GM23338 (cell line): ENCODE data around the gene AXIN2. TPM values are rescaled to one million over a fixed set of nuclear protein-coding genes. Genes with fewer than 3 reads are reported as not detected.

Experiments used
- ATAC-seq: fragments of 200-7000 bp; cut with Tn5 transposase; 3 replicates; pipeline ENCODE4 v1.9.1; 2020
- DNase-seq: peaks from one replicate; pipeline ENCODE4 v3.0.0-alpha.2; 2015; ENCODE audit warnings: low spot score
- H2AFZ ChIP-seq: fragments of 200-600 bp; sonication (generic); 2 replicates; pipeline ENCODE4 v1.8.0; 2016; ENCODE audit warnings: antibody characterized with exemption, mild to moderate bottlenecking, moderate library complexity
- H3F3A ChIP-seq: fragments of 200-600 bp; sonication (generic); replicated peaks from 2 replicates; pipeline ENCODE4 v1.8.0; 2017; ENCODE audit warnings: antibody characterized with exemption, mixed run types, low read depth
- H3K27ac ChIP-seq: fragments of 200-600 bp; sonication (generic); 2 replicates; pipeline ENCODE4 v1.6.1; 2016; ENCODE audit warnings: low read depth
- H3K27me3 ChIP-seq: fragments of 200-600 bp; sonication (generic); 2 replicates; pipeline ENCODE4 v1.8.0; 2016; ENCODE audit warnings: mild to moderate bottlenecking, mixed run types, moderate library complexity; ENCODE audit not compliant: insufficient read depth
- H3K36me3 ChIP-seq: fragments of 200-600 bp; sonication (generic); 2 replicates; pipeline ENCODE4 v1.8.0; 2016; ENCODE audit warnings: mild to moderate bottlenecking; ENCODE audit not compliant: insufficient read depth
- H3K4me1 ChIP-seq: fragments of 200-600 bp; sonication (generic); 2 replicates; pipeline ENCODE4 v1.8.0; 2016; ENCODE audit warnings: mild to moderate bottlenecking, moderate library complexity; ENCODE audit not compliant: insufficient read depth
- H3K4me2 ChIP-seq: fragments of 200-600 bp; sonication (generic); 2 replicates; pipeline ENCODE4 v1.7.1; 2017; ENCODE audit warnings: mixed run types
- H3K4me3 ChIP-seq: fragments of 200-600 bp; sonication (generic); 2 replicates; pipeline ENCODE4 v1.6.1; 2016; ENCODE audit warnings: mixed run types
- H3K79me2 ChIP-seq: fragments of 200-600 bp; sonication (generic); replicated peaks from 2 replicates; pipeline ENCODE4 v1.8.0; 2017; ENCODE audit warnings: mild to moderate bottlenecking; ENCODE audit not compliant: insufficient read depth
- H3K9me2 ChIP-seq: fragments of 200-600 bp; sonication (generic); 2 replicates; pipeline ENCODE4 v1.8.0; 2017; ENCODE audit not compliant: insufficient read depth
- H4K20me1 ChIP-seq: fragments of 200-600 bp; sonication (generic); replicated peaks from 2 replicates; pipeline ENCODE4 v1.8.0; 2017; ENCODE audit warnings: mild to moderate bottlenecking; ENCODE audit not compliant: insufficient read depth
- H3K27ac Mint-ChIP-seq: 2 replicates; pipeline ENCODE4 v1.8.0; 2020; ENCODE audit warnings: inconsistent platforms, mild to moderate bottlenecking, moderate library complexity, mixed read lengths
- H3K27me3 Mint-ChIP-seq: 3 replicates; pipeline ENCODE4 v1.8.0; 2022; ENCODE audit warnings: low read depth, mild to moderate bottlenecking, moderate library complexity, mixed read lengths, inconsistent platforms; ENCODE audit not compliant: insufficient read depth, poor library complexity
- H3K36me3 Mint-ChIP-seq: 3 replicates; pipeline ENCODE4 v1.8.0; 2021; ENCODE audit warnings: low read depth, mild to moderate bottlenecking, inconsistent platforms, moderate library complexity, mixed read lengths
- H3K4me1 Mint-ChIP-seq: 3 replicates; pipeline ENCODE4 v1.8.0; 2020; ENCODE audit warnings: mild to moderate bottlenecking, inconsistent platforms, mixed read lengths
- H3K4me3 Mint-ChIP-seq: 3 replicates; pipeline ENCODE4 v1.8.0; 2021; ENCODE audit warnings: moderate library complexity, mild to moderate bottlenecking, inconsistent platforms, mixed read lengths
- H3K9me3 Mint-ChIP-seq: 3 replicates; pipeline ENCODE4 v1.8.0; 2020; ENCODE audit warnings: moderate library complexity, mild to moderate bottlenecking, inconsistent platforms, mixed read lengths
- CREB1 ChIP-seq: fragments of 250-450 bp; sonication (Bioruptor Pico); IDR thresholded peaks from 2 replicates; pipeline ENCODE4 v1.5.0; 2020; ENCODE audit warnings: low read depth, mild to moderate bottlenecking, moderate library complexity
- EZH2phosphoT487 ChIP-seq: fragments of 200-600 bp; sonication (generic); IDR thresholded peaks from one replicate; pipeline ENCODE4 v1.8.1; 2018; ENCODE audit warnings: antibody characterized with exemption; ENCODE audit not compliant: unreplicated experiment
- NANOG ChIP-seq: IDR thresholded peaks from 2 replicates; pipeline ENCODE4 v1.6.1; 2016; ENCODE audit warnings: antibody characterized with exemption, borderline replicate concordance
- POLR2AphosphoS5 ChIP-seq: IDR thresholded peaks from 2 replicates; pipeline ENCODE4 v1.6.1; 2016; ENCODE audit warnings: antibody characterized with exemption, low read depth
- STAT1 ChIP-seq: IDR thresholded peaks from one replicate; pipeline ENCODE4 v1.6.1; 2016; ENCODE audit warnings: antibody characterized with exemption; ENCODE audit not compliant: unreplicated experiment
- ZNF114 ChIP-seq: fragments of 250-450 bp; sonication (Bioruptor Pico); IDR thresholded peaks from 2 replicates; pipeline ENCODE4 v1.5.0; 2020; ENCODE audit warnings: mild to moderate bottlenecking, moderate library complexity
- ZNF331 ChIP-seq: fragments of 250-450 bp; sonication (Bioruptor Pico); IDR thresholded peaks from 2 replicates; pipeline ENCODE4 v1.5.0; 2020; ENCODE audit warnings: low read depth, mild to moderate bottlenecking, moderate library complexity
- polyA plus RNA-seq: library from polyadenylated mRNA; unstranded; fragments of >200 nt; fragmentation: Nextera tagmentation; extraction: Ambion mirVana; gene quantifications from 2 replicates; pipeline ENCODE4 v1.2.1, GENCODE V29; 2016
- total RNA-seq: library from RNA; depleted of rRNA; stranded (reverse); fragments of >200 nt; shearing (Covaris generic); gene quantifications from 2 replicates; pipeline ENCODE4 v1.2.3, GENCODE V29; 2014
- TF ChIP-seq, protein P1 (sequence below): IDR thresholded peaks from 2 replicates; pipeline ENCODE4 v1.6.1; 2016; ENCODE audit warnings: antibody characterized with exemption
- TF ChIP-seq, protein P2 (sequence below): fragments of 250-450 bp; sonication (Bioruptor Pico); IDR thresholded peaks from 2 replicates; pipeline ENCODE4 v1.5.0; 2020; ENCODE audit warnings: mild to moderate bottlenecking, moderate library complexity
- TF ChIP-seq, protein P3 (sequence below): IDR thresholded peaks from one replicate; pipeline ENCODE4 v1.6.1; 2018; ENCODE audit warnings: antibody characterized with exemption; ENCODE audit not compliant: unreplicated experiment

AXIN2 gene
- total and polyA plus RNA-seq, 2 experiments from 2014 or later: 8.0 to 32.7 TPM

DNA sequence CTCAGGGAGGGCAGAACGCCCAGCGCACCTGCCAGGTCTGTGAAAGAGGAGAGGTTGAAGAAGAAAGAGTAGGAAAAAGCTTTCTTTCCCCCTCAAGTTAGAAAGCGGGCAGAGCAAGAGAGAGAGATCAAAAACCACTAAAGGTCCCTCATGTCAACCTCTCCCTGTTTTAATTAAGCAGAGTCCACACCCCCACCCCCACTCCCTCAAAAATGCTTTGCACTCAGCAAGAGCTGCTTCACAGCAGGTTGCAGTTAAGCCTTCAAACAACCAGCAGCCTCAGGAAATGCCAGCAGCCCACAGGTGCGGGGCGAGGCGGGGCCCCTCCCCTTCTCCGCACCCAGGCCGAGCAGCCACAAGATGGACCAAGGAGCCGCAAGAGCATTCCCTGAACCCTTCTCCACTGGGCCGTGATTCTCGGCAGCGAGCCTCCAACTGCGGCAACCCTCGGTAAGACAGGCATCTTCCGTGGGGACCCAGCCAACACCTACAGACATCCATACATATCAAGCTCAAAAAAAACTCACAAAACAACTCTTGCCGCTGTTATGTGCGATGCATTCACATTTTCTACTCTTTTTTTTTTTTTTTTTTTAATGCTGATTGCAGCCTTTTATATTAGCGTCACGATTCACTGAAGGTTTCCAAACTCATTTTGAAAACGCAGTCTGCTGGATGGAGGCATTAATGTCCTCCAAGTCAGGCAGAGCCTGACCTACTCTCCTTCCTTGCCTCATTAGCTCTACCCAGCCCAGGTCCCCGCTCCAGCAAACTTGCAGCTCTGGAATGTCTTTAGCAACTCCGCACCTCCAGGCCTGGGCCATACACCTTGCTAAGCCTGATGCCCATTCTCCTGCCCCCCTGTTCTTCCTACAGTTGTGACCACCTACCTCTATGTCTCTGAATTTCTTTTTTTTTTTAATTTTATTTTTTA, 66.1 kb downstream of the AXIN2 start (continued):
- TF ChIP-seq EZH2phosphoT487: no peak

DNA sequence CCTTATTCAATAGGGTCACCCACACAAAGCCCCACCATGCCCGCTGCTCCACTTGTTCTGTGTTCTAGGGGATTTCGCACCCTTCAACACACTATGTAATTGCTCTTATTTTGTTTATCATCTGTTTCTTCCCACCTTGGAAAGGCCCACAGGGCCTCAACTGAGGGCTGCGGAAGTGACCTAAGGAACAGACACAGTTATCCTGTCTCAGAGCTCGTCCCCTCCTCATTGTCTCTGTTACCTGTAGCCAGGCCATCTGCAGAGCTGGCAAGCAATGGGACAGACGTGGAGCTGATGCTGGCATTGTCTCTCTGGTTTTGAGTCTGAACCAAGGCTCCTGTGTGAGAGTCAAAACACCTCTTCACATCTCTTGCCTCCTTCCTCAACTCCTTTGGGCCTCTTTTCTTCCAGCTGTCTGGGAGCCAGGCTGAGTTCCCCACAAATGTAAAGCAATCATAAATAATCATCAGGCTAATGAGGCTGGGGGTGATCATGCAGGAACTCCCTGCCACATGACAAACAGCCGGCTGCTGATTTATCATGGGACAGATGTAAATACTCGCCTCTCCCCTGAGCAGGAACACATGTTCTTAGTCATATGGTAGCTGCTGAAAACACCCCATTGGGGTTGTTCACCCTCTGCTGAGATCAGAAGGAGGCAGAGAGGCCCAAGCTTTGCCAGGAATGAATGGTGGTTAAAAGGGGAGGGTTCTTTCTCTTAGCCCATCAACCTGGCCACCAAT, 71.9 kb downstream of the AXIN2 start:
- no peak for DNase-seq
- peaks cover 12% of the 10 kb centered on the region for H3K4me1 Mint-ChIP-seq
- H3K9me3 Mint-ChIP-seq: peaks cover 14% of the 10 kb centered on the region
- no peaks in the 10 kb centered on the region for H4K20me1 ChIP-seq
- no peak overlapping the region for H3K4me3 Mint-ChIP-seq
- H3K36me3 Mint-ChIP-seq: peaks cover 13% of the 10 kb centered on the region
- H2AFZ ChIP-seq: no peak overlapping the region
- TF ChIP-seq, protein P1, sequence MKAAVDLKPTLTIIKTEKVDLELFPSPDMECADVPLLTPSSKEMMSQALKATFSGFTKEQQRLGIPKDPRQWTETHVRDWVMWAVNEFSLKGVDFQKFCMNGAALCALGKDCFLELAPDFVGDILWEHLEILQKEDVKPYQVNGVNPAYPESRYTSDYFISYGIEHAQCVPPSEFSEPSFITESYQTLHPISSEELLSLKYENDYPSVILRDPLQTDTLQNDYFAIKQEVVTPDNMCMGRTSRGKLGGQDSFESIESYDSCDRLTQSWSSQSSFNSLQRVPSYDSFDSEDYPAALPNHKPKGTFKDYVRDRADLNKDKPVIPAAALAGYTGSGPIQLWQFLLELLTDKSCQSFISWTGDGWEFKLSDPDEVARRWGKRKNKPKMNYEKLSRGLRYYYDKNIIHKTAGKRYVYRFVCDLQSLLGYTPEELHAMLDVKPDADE: no peak
- TF ChIP-seq EZH2phosphoT487 (no peak), STAT1 (no peak), POLR2AphosphoS5 (no peak), NANOG (no peak), ZNF331 (CRISPR knock-in tag) (no peak), CREB1 (no peak), ZNF114 (no peak)
- TF ChIP-seq, protein P2, sequence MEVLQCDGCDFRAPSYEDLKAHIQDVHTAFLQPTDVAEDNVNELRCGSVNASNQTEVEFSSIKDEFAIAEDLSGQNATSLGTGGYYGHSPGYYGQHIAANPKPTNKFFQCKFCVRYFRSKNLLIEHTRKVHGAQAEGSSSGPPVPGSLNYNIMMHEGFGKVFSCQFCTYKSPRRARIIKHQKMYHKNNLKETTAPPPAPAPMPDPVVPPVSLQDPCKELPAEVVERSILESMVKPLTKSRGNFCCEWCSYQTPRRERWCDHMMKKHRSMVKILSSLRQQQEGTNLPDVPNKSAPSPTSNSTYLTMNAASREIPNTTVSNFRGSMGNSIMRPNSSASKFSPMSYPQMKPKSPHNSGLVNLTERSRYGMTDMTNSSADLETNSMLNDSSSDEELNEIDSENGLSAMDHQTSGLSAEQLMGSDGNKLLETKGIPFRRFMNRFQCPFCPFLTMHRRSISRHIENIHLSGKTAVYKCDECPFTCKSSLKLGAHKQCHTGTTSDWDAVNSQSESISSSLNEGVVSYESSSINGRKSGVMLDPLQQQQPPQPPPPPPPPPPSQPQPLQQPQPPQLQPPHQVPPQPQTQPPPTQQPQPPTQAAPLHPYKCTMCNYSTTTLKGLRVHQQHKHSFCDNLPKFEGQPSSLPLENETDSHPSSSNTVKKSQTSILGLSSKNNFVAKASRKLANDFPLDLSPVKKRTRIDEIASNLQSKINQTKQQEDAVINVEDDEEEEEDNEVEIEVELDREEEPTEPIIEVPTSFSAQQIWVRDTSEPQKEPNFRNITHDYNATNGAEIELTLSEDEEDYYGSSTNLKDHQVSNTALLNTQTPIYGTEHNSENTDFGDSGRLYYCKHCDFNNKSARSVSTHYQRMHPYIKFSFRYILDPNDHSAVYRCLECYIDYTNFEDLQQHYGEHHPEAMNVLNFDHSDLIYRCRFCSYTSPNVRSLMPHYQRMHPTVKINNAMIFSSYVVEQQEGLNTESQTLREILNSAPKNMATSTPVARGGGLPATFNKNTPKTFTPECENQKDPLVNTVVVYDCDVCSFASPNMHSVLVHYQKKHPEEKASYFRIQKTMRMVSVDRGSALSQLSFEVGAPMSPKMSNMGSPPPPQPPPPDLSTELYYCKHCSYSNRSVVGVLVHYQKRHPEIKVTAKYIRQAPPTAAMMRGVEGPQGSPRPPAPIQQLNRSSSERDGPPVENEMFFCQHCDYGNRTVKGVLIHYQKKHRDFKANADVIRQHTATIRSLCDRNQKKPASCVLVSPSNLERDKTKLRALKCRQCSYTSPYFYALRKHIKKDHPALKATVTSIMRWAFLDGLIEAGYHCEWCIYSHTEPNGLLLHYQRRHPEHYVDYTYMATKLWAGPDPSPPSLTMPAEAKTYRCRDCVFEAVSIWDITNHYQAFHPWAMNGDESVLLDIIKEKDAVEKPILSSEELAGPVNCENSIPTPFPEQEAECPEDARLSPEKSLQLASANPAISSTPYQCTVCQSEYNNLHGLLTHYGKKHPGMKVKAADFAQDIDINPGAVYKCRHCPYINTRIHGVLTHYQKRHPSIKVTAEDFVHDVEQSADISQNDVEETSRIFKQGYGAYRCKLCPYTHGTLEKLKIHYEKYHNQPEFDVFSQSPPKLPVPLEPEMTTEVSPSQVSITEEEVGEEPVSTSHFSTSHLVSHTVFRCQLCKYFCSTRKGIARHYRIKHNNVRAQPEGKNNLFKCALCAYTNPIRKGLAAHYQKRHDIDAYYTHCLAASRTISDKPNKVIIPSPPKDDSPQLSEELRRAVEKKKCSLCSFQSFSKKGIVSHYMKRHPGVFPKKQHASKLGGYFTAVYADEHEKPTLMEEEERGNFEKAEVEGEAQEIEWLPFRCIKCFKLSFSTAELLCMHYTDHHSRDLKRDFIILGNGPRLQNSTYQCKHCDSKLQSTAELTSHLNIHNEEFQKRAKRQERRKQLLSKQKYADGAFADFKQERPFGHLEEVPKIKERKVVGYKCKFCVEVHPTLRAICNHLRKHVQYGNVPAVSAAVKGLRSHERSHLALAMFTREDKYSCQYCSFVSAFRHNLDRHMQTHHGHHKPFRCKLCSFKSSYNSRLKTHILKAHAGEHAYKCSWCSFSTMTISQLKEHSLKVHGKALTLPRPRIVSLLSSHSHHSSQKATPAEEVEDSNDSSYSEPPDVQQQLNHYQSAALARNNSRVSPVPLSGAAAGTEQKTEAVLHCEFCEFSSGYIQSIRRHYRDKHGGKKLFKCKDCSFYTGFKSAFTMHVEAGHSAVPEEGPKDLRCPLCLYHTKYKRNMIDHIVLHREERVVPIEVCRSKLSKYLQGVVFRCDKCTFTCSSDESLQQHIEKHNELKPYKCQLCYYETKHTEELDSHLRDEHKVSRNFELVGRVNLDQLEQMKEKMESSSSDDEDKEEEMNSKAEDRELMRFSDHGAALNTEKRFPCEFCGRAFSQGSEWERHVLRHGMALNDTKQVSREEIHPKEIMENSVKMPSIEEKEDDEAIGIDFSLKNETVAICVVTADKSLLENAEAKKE (CRISPR knock-in tag): no peak
- TF ChIP-seq, protein P3, sequence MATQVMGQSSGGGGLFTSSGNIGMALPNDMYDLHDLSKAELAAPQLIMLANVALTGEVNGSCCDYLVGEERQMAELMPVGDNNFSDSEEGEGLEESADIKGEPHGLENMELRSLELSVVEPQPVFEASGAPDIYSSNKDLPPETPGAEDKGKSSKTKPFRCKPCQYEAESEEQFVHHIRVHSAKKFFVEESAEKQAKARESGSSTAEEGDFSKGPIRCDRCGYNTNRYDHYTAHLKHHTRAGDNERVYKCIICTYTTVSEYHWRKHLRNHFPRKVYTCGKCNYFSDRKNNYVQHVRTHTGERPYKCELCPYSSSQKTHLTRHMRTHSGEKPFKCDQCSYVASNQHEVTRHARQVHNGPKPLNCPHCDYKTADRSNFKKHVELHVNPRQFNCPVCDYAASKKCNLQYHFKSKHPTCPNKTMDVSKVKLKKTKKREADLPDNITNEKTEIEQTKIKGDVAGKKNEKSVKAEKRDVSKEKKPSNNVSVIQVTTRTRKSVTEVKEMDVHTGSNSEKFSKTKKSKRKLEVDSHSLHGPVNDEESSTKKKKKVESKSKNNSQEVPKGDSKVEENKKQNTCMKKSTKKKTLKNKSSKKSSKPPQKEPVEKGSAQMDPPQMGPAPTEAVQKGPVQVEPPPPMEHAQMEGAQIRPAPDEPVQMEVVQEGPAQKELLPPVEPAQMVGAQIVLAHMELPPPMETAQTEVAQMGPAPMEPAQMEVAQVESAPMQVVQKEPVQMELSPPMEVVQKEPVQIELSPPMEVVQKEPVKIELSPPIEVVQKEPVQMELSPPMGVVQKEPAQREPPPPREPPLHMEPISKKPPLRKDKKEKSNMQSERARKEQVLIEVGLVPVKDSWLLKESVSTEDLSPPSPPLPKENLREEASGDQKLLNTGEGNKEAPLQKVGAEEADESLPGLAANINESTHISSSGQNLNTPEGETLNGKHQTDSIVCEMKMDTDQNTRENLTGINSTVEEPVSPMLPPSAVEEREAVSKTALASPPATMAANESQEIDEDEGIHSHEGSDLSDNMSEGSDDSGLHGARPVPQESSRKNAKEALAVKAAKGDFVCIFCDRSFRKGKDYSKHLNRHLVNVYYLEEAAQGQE: no peak
- no peak overlapping the region for H3K4me2 ChIP-seq
- no peak overlapping the region for H3K27ac ChIP-seq
- H3K27ac Mint-ChIP-seq: no peak overlapping the region
- H3K4me1 ChIP-seq: peaks cover 5% of the 10 kb centered on the region
- no peak for ATAC-seq
- H3K79me2 ChIP-seq: no peaks in the 10 kb centered on the region
- H3K36me3 ChIP-seq: no peaks in the 10 kb centered on the region; the same call in 1 of the 2 replicates
- H3K27me3 Mint-ChIP-seq: peaks cover 4% of the 10 kb centered on the region
- no peaks in the 10 kb centered on the region for H3K27me3 ChIP-seq
- peaks cover 19% of the 10 kb centered on the region; the same call in 1 of the 2 replicates for H3K9me2 ChIP-seq
- H3K4me3 ChIP-seq: no peak overlapping the region
- no peaks in the 10 kb centered on the region for H3F3A ChIP-seq
